Neural progenitor cell (in vitro differentiated cells): ENCODE data around the gene ROBO2.

ENCODE experiments used
- EZH2 ChIP-seq: fragments of 200-600 bp; sonication (generic); IDR thresholded peaks from 2 replicates; pipeline ENCODE4 v1.6.1; 2017; ENCODE audit warnings: antibody characterized with exemption, mild to moderate bottlenecking, moderate library complexity
- EZH2phosphoT487 ChIP-seq: fragments of 200-600 bp; sonication (generic); IDR thresholded peaks from 2 replicates; pipeline ENCODE4 v1.6.1; 2017; ENCODE audit warnings: antibody characterized with exemption
- TF ChIP-seq, protein P1 (sequence below): fragments of 200-600 bp; sonication (generic); IDR thresholded peaks from 2 replicates; pipeline ENCODE4 v1.5.1; 2017; ENCODE audit warnings: antibody characterized with exemption, mild to moderate bottlenecking

DNA sequence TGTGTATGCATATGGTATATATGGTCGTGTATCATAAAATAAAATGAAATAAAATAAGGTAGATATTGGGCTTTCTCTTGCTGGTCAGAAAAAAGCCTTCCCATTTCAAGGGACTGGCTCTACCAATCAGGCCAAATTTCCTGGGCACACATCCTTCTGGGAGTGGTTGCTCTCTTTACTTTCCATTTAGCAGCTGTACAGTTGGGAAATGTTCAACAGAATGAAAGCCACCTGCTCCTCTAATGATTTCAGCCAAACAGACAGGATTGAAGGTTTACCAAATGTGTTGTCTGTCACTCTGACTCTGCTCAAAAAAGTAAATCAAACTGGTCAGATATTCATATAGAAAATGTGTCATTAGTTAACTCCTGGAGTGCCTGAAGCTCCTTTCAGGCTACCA, 380.4 kb downstream of the ROBO2 start:
- TF ChIP-seq, protein P1, sequence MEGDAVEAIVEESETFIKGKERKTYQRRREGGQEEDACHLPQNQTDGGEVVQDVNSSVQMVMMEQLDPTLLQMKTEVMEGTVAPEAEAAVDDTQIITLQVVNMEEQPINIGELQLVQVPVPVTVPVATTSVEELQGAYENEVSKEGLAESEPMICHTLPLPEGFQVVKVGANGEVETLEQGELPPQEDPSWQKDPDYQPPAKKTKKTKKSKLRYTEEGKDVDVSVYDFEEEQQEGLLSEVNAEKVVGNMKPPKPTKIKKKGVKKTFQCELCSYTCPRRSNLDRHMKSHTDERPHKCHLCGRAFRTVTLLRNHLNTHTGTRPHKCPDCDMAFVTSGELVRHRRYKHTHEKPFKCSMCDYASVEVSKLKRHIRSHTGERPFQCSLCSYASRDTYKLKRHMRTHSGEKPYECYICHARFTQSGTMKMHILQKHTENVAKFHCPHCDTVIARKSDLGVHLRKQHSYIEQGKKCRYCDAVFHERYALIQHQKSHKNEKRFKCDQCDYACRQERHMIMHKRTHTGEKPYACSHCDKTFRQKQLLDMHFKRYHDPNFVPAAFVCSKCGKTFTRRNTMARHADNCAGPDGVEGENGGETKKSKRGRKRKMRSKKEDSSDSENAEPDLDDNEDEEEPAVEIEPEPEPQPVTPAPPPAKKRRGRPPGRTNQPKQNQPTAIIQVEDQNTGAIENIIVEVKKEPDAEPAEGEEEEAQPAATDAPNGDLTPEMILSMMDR: no peak
- TF ChIP-seq EZH2phosphoT487: no peak
- no peak for TF ChIP-seq EZH2
